K562 (cell line): ENCODE results near the gene KIF3A. TPM values are rescaled to one million over a fixed set of nuclear protein-coding genes. Genes with fewer than 3 reads are reported as not detected.

Source experiments
- ATAC-seq: fragments of 200-7000 bp; cut with Tn5 transposase; 3 replicates; pipeline ENCODE4 v1.9.1; 2020; ENCODE audit warnings: moderate library complexity
- BruUV-seq: library from RNA; stranded (reverse); fragments of 400-500 nt; replicated peaks from 2 replicates; lab custom pipeline; 2021; lab: Mats Ljungman, UMichigan
- CTCF ChIA-PET: fragments of 300-600 bp; formaldehyde crosslinking; extraction: SDS; loops from one replicate; lab custom pipeline; 2021; ENCODE audit warnings: low intra/inter-chr PET ratio; lab: Yijun Ruan, JAX
- POLR2A ChIA-PET: fragments of 300-600, 350-650 bp; sonication (Branson Sonifier 250); formaldehyde crosslinking; extraction: SDS; loops from one replicate; lab custom pipeline; 2021; ENCODE audit warnings: antibody characterized with exemption, inconsistent platforms; lab: Yijun Ruan, JAX
- DNase-seq, 4 experiments: peaks; one replicate each; pipeline versions ENCODE4 v3.0.0 to v3.0.0-alpha.2; 2011 to 2018; ENCODE audit warnings: low spot score in 3 of 4, mixed read lengths in 3 of 4; ENCODE audit errors: extremely low read depth in 1 of 4
- FAIRE-seq: peaks from 2 replicates; lab custom pipeline; 2011; peaks lifted over from hg19 to GRCh38; lab: Jason Lieb, UNC
- H2AFZ ChIP-seq: 2 replicates; pipeline ENCODE4 v1.6.0; 2011; ENCODE audit warnings: low read depth, low read length, control low read depth, inconsistent platforms
- H3K27ac ChIP-seq: fragments of 200-600 bp; 3 replicates; pipeline ENCODE4 v1.8.0; 2011; ENCODE audit warnings: low read depth, mild to moderate bottlenecking, control low read depth, inconsistent platforms, low read length, moderate library complexity, mixed read lengths; ENCODE audit errors: extremely low read depth
- H3K27me3 ChIP-seq, 2 experiments: fragments of 300-600 bp in 1 of 2; 2 replicates in 1 of 2; 3 replicates in 1 of 2; pipeline versions ENCODE4 v1.6.0 to v1.8.0; 2011; ENCODE audit warnings: inconsistent platforms in 2 of 2, low read length in 2 of 2, mild to moderate bottlenecking in 1 of 2, mixed read lengths in 1 of 2, moderate library complexity in 1 of 2; ENCODE audit not compliant: control insufficient read depth in 2 of 2, insufficient read depth in 2 of 2
- H3K36me3 ChIP-seq: fragments of 300-600 bp; 3 replicates; pipeline ENCODE4 v1.8.0; 2011; ENCODE audit warnings: mild to moderate bottlenecking, low read length, inconsistent platforms; ENCODE audit not compliant: control insufficient read depth, insufficient read depth
- H3K4me1 ChIP-seq, 2 experiments: fragments of 200-600 bp in 1 of 2; replicated peaks in 1 of 2; 2 replicates in 1 of 2; 3 replicates in 1 of 2; pipeline versions ENCODE4 v1.5.1 to v1.8.0; 2011; ENCODE audit warnings: inconsistent platforms in 2 of 2, low read length in 2 of 2, mild to moderate bottlenecking in 1 of 2, mixed read lengths in 1 of 2, moderate library complexity in 1 of 2; ENCODE audit not compliant: control insufficient read depth in 2 of 2, insufficient read depth in 2 of 2
- H3K4me2 ChIP-seq: 2 replicates; pipeline ENCODE4 v1.6.1; 2011; ENCODE audit warnings: low read length, control low read depth, inconsistent platforms, mixed read lengths; ENCODE audit not compliant: insufficient read depth
- H3K4me3 ChIP-seq: fragments of 200-600 bp; sonication (generic), shearing (Covaris generic); 2 replicates; pipeline ENCODE4 v1.5.1; 2016; ENCODE audit warnings: control low read depth, inconsistent platforms
- H3K79me2 ChIP-seq: fragments of 200-600 bp; 3 replicates; pipeline ENCODE4 v1.8.0; 2011; ENCODE audit warnings: low read length, inconsistent platforms; ENCODE audit not compliant: control insufficient read depth, insufficient read depth
- H3K9ac ChIP-seq, 2 experiments: 2 replicates each; pipeline versions ENCODE4 v1.6.0 to v1.6.1; 2011; ENCODE audit warnings: low read depth in 2 of 2, low read length in 2 of 2, control low read depth in 1 of 2, inconsistent platforms in 1 of 2, mild to moderate bottlenecking in 1 of 2, mixed read lengths in 1 of 2; ENCODE audit not compliant: insufficient read depth in 1 of 2
- H3K9me1 ChIP-seq: one replicate; pipeline ENCODE4 v1.6.0; 2011; ENCODE audit warnings: inconsistent platforms, mild to moderate bottlenecking, low read length, moderate library complexity; ENCODE audit not compliant: control insufficient read depth, insufficient read depth
- H3K9me3 ChIP-seq: replicated peaks from 2 replicates; pipeline ENCODE4 v1.5.1; 2011; ENCODE audit warnings: low read depth, low read length, inconsistent platforms; ENCODE audit not compliant: control insufficient read depth, insufficient read depth
- H4K20me1 ChIP-seq: replicated peaks from 2 replicates; pipeline ENCODE4 v1.6.1; 2011; ENCODE audit warnings: low read length, inconsistent platforms, mixed read lengths; ENCODE audit not compliant: control insufficient read depth, insufficient read depth
- CREB1 ChIP-seq, 2 experiments: sonication (generic) in 1 of 2; formaldehyde crosslinking in 1 of 2; IDR thresholded peaks; 2 replicates each; pipeline versions ENCODE4 v1.6.1 to v1.8.0; 2012 to 2022; ENCODE audit warnings: inconsistent platforms in 1 of 2, mild to moderate bottlenecking in 1 of 2, missing genetic modification reagents in 1 of 2, moderate library complexity in 1 of 2
- ETV5 ChIP-seq: sonication (generic); formaldehyde crosslinking; IDR thresholded peaks from 2 replicates; pipeline ENCODE4 v1.4.0; 2020; ENCODE audit warnings: low read depth, mild to moderate bottlenecking, missing genetic modification reagents
- FIP1L1 ChIP-seq: fragments of 200-400 bp; formaldehyde crosslinking; IDR thresholded peaks from 2 replicates; pipeline ENCODE4 v1.6.1; 2018; ENCODE audit warnings: mild to moderate bottlenecking, low read depth, low read length; ENCODE audit not compliant: poor library complexity, severe bottlenecking
- GTF3C2 ChIP-seq: IDR thresholded peaks from 3 replicates; pipeline ENCODE4 v1.6.1; 2011; ENCODE audit warnings: borderline replicate concordance, mild to moderate bottlenecking, moderate library complexity; ENCODE audit not compliant: insufficient read length; ENCODE audit errors: extremely low read depth
- HINFP ChIP-seq: fragments of 450-650 bp; conservative IDR thresholded peaks from 2 replicates; pipeline ENCODE4 v1.6.1; 2016; ENCODE audit warnings: missing genetic modification characterization, low read depth, mild to moderate bottlenecking, control low read depth, missing compliant biosample characterization
- KDM2B ChIP-seq: fragments of 250-450 bp; sonication (Bioruptor Pico); IDR thresholded peaks from 2 replicates; pipeline ENCODE4 v1.8.0; 2021; ENCODE audit warnings: mild to moderate bottlenecking, moderate library complexity
- LARP7 ChIP-seq: fragments of 450-650 bp; IDR thresholded peaks from 2 replicates; pipeline ENCODE4 v1.6.1; 2016
- PHB2 ChIP-seq: fragments of 450-650 bp; IDR thresholded peaks from 2 replicates; pipeline ENCODE4 v1.6.1; 2017; ENCODE audit warnings: low read depth
- SNRNP70 ChIP-seq: fragments of 200-400 bp; formaldehyde crosslinking; optimal IDR thresholded peaks from 2 replicates; pipeline ENCODE3; 2017; ENCODE audit warnings: low read depth, low read length
- TEAD1 ChIP-seq, 2 experiments: fragments of 450-650 bp in 1 of 2; sonication (generic) in 1 of 2; formaldehyde crosslinking; IDR thresholded peaks; 2 replicates each; pipeline versions ENCODE4 v1.4.0 to v1.8.0; 2020 to 2022; ENCODE audit warnings: mild to moderate bottlenecking in 2 of 2, missing genetic modification reagents in 1 of 2
- TOE1 ChIP-seq, 2 experiments: fragments of 450-650 bp in 1 of 2; sonication (generic) in 1 of 2; formaldehyde crosslinking in 1 of 2; IDR thresholded peaks; 2 replicates each; pipeline versions ENCODE4 v1.7.1 to v1.8.0; 2016 to 2022; ENCODE audit warnings: borderline replicate concordance in 2 of 2, mild to moderate bottlenecking in 2 of 2, antibody characterized with exemption in 1 of 2, inconsistent platforms in 1 of 2, low read depth in 1 of 2, missing genetic modification reagents in 1 of 2, moderate library complexity in 1 of 2
- ZNF253 ChIP-seq: fragments of 250-450 bp; sonication (Bioruptor Pico); conservative IDR thresholded peaks from 2 replicates; pipeline ENCODE4 v1.6.1; 2021; ENCODE audit warnings: mild to moderate bottlenecking
- ZNF408 ChIP-seq: fragments of 250-450 bp; sonication (Bioruptor Pico); IDR thresholded peaks from 2 replicates; pipeline ENCODE4 v1.4.0; 2020; ENCODE audit warnings: low read depth, mild to moderate bottlenecking, moderate library complexity
- WGBS: fragments of 100-300 bp; shearing (Covaris generic); methylation state at CpG from one replicate; pipeline ENCODE4 v1.1.6; 2016; ENCODE audit warnings: low coverage, mixed read lengths; ENCODE audit not compliant: insufficient coverage; ENCODE audit errors: missing lambda C conversion rate; 5-methylcytosine and 5-hydroxymethylcytosine counted together
- in situ Hi-C: fragments of 300-500 bp; cut with MboI; formaldehyde crosslinking; loops from 4 replicates; pipeline ENCODE4 v1.15.0; 2018; ENCODE audit warnings: inconsistent platforms, mixed read lengths
- intact Hi-C: fragments of 100-400 bp; cut with micrococcal nuclease; formaldehyde crosslinking; loops from 2 replicates; pipeline ENCODE4 v1.14.2; 2022
- polyA plus RNA-seq, 8 experiments: library from polyadenylated mRNA; depleted of rRNA in 4 of 8; stranded (reverse) in 5 of 8; unstranded in 3 of 8; fragments of >200 nt; fragmentation: Nextera tagmentation in 2 of 8; fragmentation: Illumina TruSeq in 1 of 8; extraction: Ambion mirVana in 2 of 8; extraction: Trizol in 1 of 8; gene quantifications; 2 replicates each; pipeline versions ENCODE4 v1.2.1 to v1.2.3, GENCODE V29; 2011 to 2014; ENCODE audit warnings: inconsistent platforms in 1 of 8, missing spikeins in 1 of 8
- total RNA-seq, 7 experiments: library from RNA; depleted of rRNA in 6 of 7; stranded (reverse); fragments of >200 nt in 6 of 7; fragmentation: Illumina TruSeq in 2 of 7; extraction: Trizol in 2 of 7; gene quantifications; 2 replicates each; pipeline versions ENCODE4 v1.2.1 to v1.2.3, GENCODE V29; 2011 to 2021; ENCODE audit warnings: low replicate concordance in 1 of 7

Gene KIF3A
- total and polyA plus RNA-seq, 9 of the 15 experiments (the other 6 are each of a cell fraction or from before 2014, with no cell fraction given), result 1.5 to 7.8 (median 6.0) TPM

GRCh38 chr5:132763181-132764036, 26.1 kb upstream of the KIF3A start (continued):
- TF ChIP-seq HINFP, result no peak
- TF ChIP-seq KDM2B (CRISPR knock-in tag), result no peak
- TF ChIP-seq FIP1L1, result no peak
- TF ChIP-seq, all 486 proteins: peak for 0

- no peaks in the 10 kb centered on the region for H3K9me3 ChIP-seq
- no peak overlapping the region for H3K4me3 ChIP-seq
- DNase-seq (no peak), FAIRE-seq (no peak), ATAC-seq (no peak)
- BruUV-seq, result no TSS peak
- no peak overlapping the region for H3K4me2 ChIP-seq
- in situ Hi-C loops, result no loop called here
- H2AFZ ChIP-seq, result no peak overlapping the region
- intact Hi-C loops, result no loop called here
- H3K27ac ChIP-seq, result no peak overlapping the region
- H4K20me1 ChIP-seq, result no peaks in the 10 kb centered on the region
- ChIA-PET CTCF (no interaction called here), POLR2A (interaction anchor here (1.4 to 2.3 kb wide), 6 partner anchors 8 to 58 kb away, joined by 5 to 8 read pairs (median 6); no protein-coding TSS in a partner anchor)
- H3K36me3 ChIP-seq, result peaks cover 96% of the 10 kb centered on the region; the same call in 2 of the 3 replicates
- WGBS, result 93% methylated on average over 10 of the region's 11 CpGs
- no peaks in the 10 kb centered on the region for H3K27me3 ChIP-seq
- H3K79me2 ChIP-seq, result peaks cover 11% of the 10 kb centered on the region
- H3K9me1 ChIP-seq, result no peaks in the 10 kb centered on the region
- H3K9ac ChIP-seq, result 0 out of 4 replicates have a peak overlapping the region, but pooled peaks of 1 of the 2 experiments have one; percentile 14
- peaks cover 0 to 16% of the 10 kb centered on the region in 2 experiments; a peak in 2 of 5 replicates for H3K4me1 ChIP-seq
- TF ChIP-seq SNRNP70 (no peak), GTF3C2 (no peak), TEAD1 (CRISPR knock-in tag; IDR thresholded peaks at IDR 0.05) (no peak), ZNF253 (CRISPR knock-in tag) (no peak), TOE1 (IDR thresholded peaks at IDR 0.05; ENCODE audit: borderline replicate concordance) (no peak), TOE1 (CRISPR knock-in tag; IDR thresholded peaks at IDR 0.05; ENCODE audit: borderline replicate concordance, low read depth) (no peak), LARP7 (no peak), CREB1 (IDR thresholded peaks at IDR 0.05) (no peak), CREB1 (CRISPR knock-in tag; IDR thresholded peaks at IDR 0.05) (no peak), ZNF408 (CRISPR knock-in tag) (no peak), ETV5 (CRISPR knock-in tag) (no peak), PHB2 (no peak)
Observed at GRCh38 chr5:132762246-132763000, 25.1 kb upstream of the KIF3A start.
